HUDEP-2 (cell line): ENCODE data around the gene SPCS2.
"Not testable (repeated sequence)": the region's sequence is repeated elsewhere in the genome, so short reads cannot be mapped to it uniquely, and the experiment has no call there.

ENCODE experiments used
- DNase-seq, 76 experiments: peaks; one replicate each; lab custom pipeline; 2025; ENCODE audit not compliant: unreplicated experiment in 76 of 76; lab: John Stamatoyannopoulos, UW

The SPCS2 gene

GRCh38 chr11:74948546-74948897 is 544 bp upstream of the SPCS2 start:
- DNase-seq: peak in 5 of 76 experiments; percentile 12 to 65 (median 47)

GRCh38 chr11:74949753-74950137 is 679 bp downstream of the SPCS2 start:
- DNase-seq: no peak

- DNase-seq: no peak
Measured at GRCh38 chr11:74950374-74950969, 1.4 kb downstream of the SPCS2 start.

- DNase-seq: no peak
Measured at GRCh38 chr11:74951226-74951625, 2.2 kb downstream of the SPCS2 start.

- no peak for DNase-seq
Measured at GRCh38 chr11:74952752-74953151, 3.7 kb downstream of the SPCS2 start.

- no peak for DNase-seq
Measured at GRCh38 chr11:74953451-74953850, 4.4 kb downstream of the SPCS2 start.

GRCh38 chr11:74954199-74954598 is 5.1 kb downstream of the SPCS2 start:
- DNase-seq: no peak

GRCh38 chr11:74956397-74957015 is 7.4 kb downstream of the SPCS2 start:
- DNase-seq: no peak

- DNase-seq: no peak
Measured at GRCh38 chr11:74957937-74958629, 9.0 kb downstream of the SPCS2 start.

- DNase-seq: peak in 12 of 76 experiments; percentile 4 to 38 (median 10)
Measured at GRCh38 chr11:74960128-74960527, 11.1 kb downstream of the SPCS2 start.

GRCh38 chr11:74966651-74967050 is 17.6 kb downstream of the SPCS2 start:
- no peak for DNase-seq

- no peak for DNase-seq
Measured at GRCh38 chr11:74970852-74971395, 21.9 kb downstream of the SPCS2 start.

GRCh38 chr11:74971424-74971823 is 22.4 kb downstream of the SPCS2 start:
- no peak for DNase-seq

- DNase-seq: no peak
Measured at GRCh38 chr11:74978041-74978440, 29.0 kb downstream of the SPCS2 start.

GRCh38 chr11:74980634-74981033 is 31.6 kb downstream of the SPCS2 start:
- no peak for DNase-seq

- DNase-seq: no peak
Measured at GRCh38 chr11:74981888-74982287, 32.8 kb downstream of the SPCS2 start.

- no peak for DNase-seq
Measured at GRCh38 chr11:74984070-74984469, 35.0 kb downstream of the SPCS2 start.

GRCh38 chr11:74984730-74985129 is 35.7 kb downstream of the SPCS2 start:
- DNase-seq: no peak

GRCh38 chr11:74988541-74989259 is 39.6 kb downstream of the SPCS2 start, which contains the start of gene NEU3:
Gene NEU3 (plus strand): TSS chr11:74988933. CDS start chr11:74989061, 128 bp downstream.
- DNase-seq: peak in 73 of 76 experiments; percentile 31 to 86 (median 71)

- DNase-seq: peak in 2 of 76 experiments; percentile 8 to 36
Measured at GRCh38 chr11:74989260-74989638, 40.2 kb downstream of the SPCS2 start.

- DNase-seq: not testable (repeated sequence)
Measured at GRCh38 chr11:74990150-74990549, 41.1 kb downstream of the SPCS2 start.
